BJ (cell line): ENCODE measurements around the gene MAP3K7CL. TPM values are rescaled to one million over a fixed set of nuclear protein-coding genes. Genes with fewer than 3 reads are reported as not detected.

Experiments
- CTCF ChIA-PET: fragments of 350-600 bp; formaldehyde crosslinking; extraction: SDS; loops from one replicate; lab custom pipeline; 2021; ENCODE audit warnings: antibody characterized with exemption, inconsistent platforms; lab: Yijun Ruan, JAX
- POLR2A ChIA-PET: fragments of 300-600 bp; sonication (Branson Sonifier 250); formaldehyde crosslinking; extraction: SDS; loops from one replicate; lab custom pipeline; 2021; ENCODE audit warnings: antibody characterized with exemption; lab: Charles Lee
- DNase-seq: peaks from one replicate; pipeline ENCODE4 v3.0.0-alpha.2; 2011; ENCODE audit warnings: low read depth
- H3K27me3 ChIP-seq: 2 replicates; pipeline ENCODE4 v1.6.0; 2011; ENCODE audit warnings: low read length; ENCODE audit not compliant: control insufficient read depth, insufficient read depth
- H3K36me3 ChIP-seq: 2 replicates; pipeline ENCODE4 v1.5.1; 2011; ENCODE audit warnings: low read length; ENCODE audit not compliant: control insufficient read depth, insufficient read depth
- H3K4me3 ChIP-seq: 2 replicates; pipeline ENCODE4 v1.5.1; 2011; ENCODE audit warnings: low read depth, mild to moderate bottlenecking, control low read depth, low read length
- polyA plus RNA-seq: library from polyadenylated mRNA; depleted of rRNA; stranded (reverse); fragments of >200 nt; gene quantifications from 2 replicates; pipeline ENCODE4 v1.2.3, GENCODE V29; 2011
- TF ChIP-seq, protein P1 (sequence below): IDR thresholded peaks from 2 replicates; pipeline ENCODE4 v1.5.1; 2011; ENCODE audit warnings: low read depth, mild to moderate bottlenecking, control low read depth, inconsistent platforms, low read length, moderate library complexity; ENCODE audit not compliant: insufficient read depth

MAP3K7CL gene
- polyA plus RNA-seq, 1 experiment, result 6.1 TPM

GRCh38 chr21:29194847-29195246 is 64.4 kb downstream of the MAP3K7CL start:
- ChIA-PET POLR2A (no interaction called here), CTCF (interaction anchor here (0.6 to 1.2 kb wide), 2 partner anchors 13 to 39 kb away, joined by 3 read pairs; no protein-coding TSS in a partner anchor)
- DNase-seq, result no peak
- no peaks in the 10 kb centered on the region for H3K36me3 ChIP-seq
- no peak overlapping the region for H3K4me3 ChIP-seq
- TF ChIP-seq, protein P1, sequence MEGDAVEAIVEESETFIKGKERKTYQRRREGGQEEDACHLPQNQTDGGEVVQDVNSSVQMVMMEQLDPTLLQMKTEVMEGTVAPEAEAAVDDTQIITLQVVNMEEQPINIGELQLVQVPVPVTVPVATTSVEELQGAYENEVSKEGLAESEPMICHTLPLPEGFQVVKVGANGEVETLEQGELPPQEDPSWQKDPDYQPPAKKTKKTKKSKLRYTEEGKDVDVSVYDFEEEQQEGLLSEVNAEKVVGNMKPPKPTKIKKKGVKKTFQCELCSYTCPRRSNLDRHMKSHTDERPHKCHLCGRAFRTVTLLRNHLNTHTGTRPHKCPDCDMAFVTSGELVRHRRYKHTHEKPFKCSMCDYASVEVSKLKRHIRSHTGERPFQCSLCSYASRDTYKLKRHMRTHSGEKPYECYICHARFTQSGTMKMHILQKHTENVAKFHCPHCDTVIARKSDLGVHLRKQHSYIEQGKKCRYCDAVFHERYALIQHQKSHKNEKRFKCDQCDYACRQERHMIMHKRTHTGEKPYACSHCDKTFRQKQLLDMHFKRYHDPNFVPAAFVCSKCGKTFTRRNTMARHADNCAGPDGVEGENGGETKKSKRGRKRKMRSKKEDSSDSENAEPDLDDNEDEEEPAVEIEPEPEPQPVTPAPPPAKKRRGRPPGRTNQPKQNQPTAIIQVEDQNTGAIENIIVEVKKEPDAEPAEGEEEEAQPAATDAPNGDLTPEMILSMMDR, result no peak
- no peaks in the 10 kb centered on the region for H3K27me3 ChIP-seq

DNA sequence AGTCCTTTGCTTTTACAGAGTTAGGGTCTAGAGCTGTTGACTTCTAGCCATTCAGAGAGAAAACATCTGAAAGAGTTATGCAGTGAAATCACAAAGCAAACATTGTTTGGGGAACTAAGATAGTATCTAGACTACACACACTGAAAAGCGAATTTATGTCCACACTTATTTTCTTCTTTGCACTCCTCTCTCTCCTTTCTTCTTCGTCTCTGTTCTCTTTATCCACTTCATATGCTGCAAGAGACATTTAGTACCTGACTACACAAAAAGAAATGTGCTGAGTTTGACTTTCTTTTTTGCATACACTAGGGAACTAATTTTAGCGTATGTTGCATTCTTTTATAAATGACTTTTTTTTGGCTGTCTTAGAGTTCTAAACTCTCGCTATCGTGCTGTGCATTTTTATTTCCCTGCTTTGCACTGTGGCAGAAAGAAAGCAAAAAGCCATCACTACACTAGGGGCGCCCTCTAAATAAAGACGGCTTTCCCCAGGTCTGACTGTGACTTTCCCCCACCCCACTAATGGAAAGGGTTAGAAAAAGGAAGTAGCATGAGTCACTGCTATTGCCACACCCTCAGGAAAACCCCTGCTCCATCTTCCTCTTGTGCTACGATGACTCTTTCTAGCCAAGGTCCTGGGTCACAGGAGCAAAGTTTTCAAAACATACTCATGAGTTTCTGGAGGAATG is 65.7 kb downstream of the MAP3K7CL start:
- peak; percentile 56 for DNase-seq
- no peaks in the 10 kb centered on the region for H3K27me3 ChIP-seq
- TF ChIP-seq, protein P1, result peak; percentile 44
- peak overlapping the region; percentile 14; the same call in 1 of the 2 replicates for H3K4me3 ChIP-seq
- ChIA-PET CTCF (interaction anchor here (0.6 to 1.0 kb wide), 3 partner anchors 31 to 122 kb away, joined by 3 read pairs; no protein-coding TSS in a partner anchor), POLR2A (no interaction called here)
- H3K36me3 ChIP-seq, result no peaks in the 10 kb centered on the region

DNA sequence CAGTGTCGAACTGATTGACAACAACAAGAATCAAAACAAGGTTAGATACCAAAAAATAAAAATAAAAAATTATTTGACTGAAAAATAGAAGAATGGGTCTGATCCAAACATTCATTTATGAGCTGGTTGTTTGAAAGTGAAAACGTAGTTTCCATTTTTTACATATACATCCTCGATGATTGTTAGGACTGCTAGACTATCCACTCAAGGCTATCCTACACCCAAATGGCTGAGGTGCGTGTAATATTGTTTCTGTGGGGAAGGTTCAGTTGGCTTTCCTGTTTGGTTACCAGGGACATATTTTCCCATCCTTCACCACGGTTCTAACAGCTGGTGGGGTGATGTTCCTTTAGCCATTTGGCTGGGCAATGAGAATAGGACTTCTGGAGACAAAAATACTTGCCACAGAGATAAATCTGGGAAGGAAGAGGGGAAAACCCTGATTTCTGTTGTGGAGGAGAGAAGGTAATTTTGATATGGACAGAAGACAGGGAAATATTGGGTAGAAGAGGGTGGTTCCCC is 66.3 kb downstream of the MAP3K7CL start:
- CTCF ChIA-PET, result interaction anchor here (0.6 to 1.0 kb wide), 4 partner anchors 32 to 121 kb away, joined by 3 read pairs; no protein-coding TSS in a partner anchor
- TF ChIP-seq, protein P1, result no peak
- no peak for DNase-seq
- Histone ChIP-seq H3K36me3 (no peaks in the 10 kb centered on the region), H3K27me3 (no peaks in the 10 kb centered on the region), H3K4me3 (no peak overlapping the region)
- POLR2A ChIA-PET, result no interaction called here

GRCh38 chr21:29201186-29201585 is 70.7 kb downstream of the MAP3K7CL start:
- Histone ChIP-seq H3K4me3 (no peak overlapping the region), H3K36me3 (no peaks in the 10 kb centered on the region), H3K27me3 (no peaks in the 10 kb centered on the region)
- ChIA-PET CTCF (no interaction called here), POLR2A (no interaction called here)
- TF ChIP-seq, protein P1, result no peak
- no peak for DNase-seq

DNA sequence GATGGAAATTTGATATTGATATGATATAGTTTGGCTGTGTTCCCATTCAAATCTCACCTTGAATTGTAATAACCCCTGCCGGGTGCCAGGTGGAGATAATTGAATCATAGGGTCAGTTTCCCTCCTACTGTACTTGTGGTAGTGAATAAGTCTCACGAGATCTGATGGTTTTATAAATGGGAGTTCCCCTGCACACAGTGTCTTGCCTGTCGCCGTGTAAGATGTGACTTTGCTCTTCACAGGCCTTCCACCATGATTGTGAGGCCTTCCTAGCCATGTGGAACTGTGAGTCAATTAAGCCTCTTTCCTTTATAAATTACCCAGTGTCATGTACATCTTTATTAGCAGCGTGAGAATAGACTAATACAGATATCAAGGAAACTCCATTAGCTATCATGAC is 74.6 kb downstream of the MAP3K7CL start:
- no peak for DNase-seq
- H3K4me3 ChIP-seq, result no peak overlapping the region
- TF ChIP-seq, protein P1, result no peak
- no peaks in the 10 kb centered on the region for H3K36me3 ChIP-seq
- CTCF ChIA-PET, result interaction anchor here (1.2 kb wide), 1 partner anchor 48 kb away, joined by 3 read pairs; no protein-coding TSS in a partner anchor
- no peaks in the 10 kb centered on the region for H3K27me3 ChIP-seq
- POLR2A ChIA-PET, result no interaction called here
